Measurements from ENCODE around the gene SPOCK2.

GRCh38 chr10:72027498-72027897 lies 60.9 kb downstream of the SPOCK2 start:
- TF ChIP-seq CTCF (IDR thresholded peaks at IDR 0.05) (no peak), POLR2A (IDR thresholded peaks at IDR 0.05) (no peak)

Measured in prostate gland (tissue), 2 donors.